ENCODE results near the gene CD70. TPM values are rescaled to one million over a fixed set of nuclear protein-coding genes. Genes with fewer than 3 reads are reported as not detected.
A peak's percentile ranks its signal among the peaks of the same experiment; 100 is the strongest.
"Not testable (repeated sequence)": the region's sequence is repeated elsewhere in the genome, so short reads cannot be mapped to it uniquely, and the experiment has no call there.

Gene CD70
- total RNA-seq, 1 experiment from 2014 or later, result not detected

DNA sequence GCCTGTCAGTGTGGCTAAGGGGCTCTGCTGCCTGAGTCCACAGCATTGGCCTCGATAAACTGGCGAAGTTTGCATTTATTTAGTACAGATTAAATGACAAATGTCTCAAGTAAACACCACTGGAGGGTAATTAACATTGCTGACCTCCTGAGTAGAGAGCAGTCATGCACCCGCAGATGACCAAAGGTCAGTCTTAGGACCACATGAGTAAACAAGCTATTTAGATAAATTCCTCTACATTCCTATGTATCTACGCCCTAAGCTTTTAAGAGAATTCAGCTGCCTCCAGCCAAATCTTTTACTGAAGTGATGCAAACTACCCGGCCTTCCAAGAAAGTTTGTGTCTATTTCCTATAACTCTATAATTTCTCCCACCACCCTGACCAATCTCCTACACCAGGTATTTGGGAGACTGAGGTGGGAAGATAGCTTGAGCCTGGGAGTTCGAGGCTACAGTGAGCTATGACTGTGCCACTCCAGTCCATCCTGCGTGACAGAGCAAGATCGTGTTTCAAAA lies 22.9 kb downstream of the CD70 start:
- H2AFZ ChIP-seq, result no peak overlapping the region
- H3K9me2 ChIP-seq (ENCODE audit: insufficient read depth), result no peaks in the 10 kb centered on the region
- peak in 1 of 2 experiments; percentile 58 for DNase-seq
- H3K36me3 ChIP-seq (ENCODE audit: low read depth), result no peaks in the 10 kb centered on the region
- H3K9me3 ChIP-seq (ENCODE audit: insufficient read depth, low read depth), result no peaks in the 10 kb centered on the region
- TF ChIP-seq, protein P1, sequence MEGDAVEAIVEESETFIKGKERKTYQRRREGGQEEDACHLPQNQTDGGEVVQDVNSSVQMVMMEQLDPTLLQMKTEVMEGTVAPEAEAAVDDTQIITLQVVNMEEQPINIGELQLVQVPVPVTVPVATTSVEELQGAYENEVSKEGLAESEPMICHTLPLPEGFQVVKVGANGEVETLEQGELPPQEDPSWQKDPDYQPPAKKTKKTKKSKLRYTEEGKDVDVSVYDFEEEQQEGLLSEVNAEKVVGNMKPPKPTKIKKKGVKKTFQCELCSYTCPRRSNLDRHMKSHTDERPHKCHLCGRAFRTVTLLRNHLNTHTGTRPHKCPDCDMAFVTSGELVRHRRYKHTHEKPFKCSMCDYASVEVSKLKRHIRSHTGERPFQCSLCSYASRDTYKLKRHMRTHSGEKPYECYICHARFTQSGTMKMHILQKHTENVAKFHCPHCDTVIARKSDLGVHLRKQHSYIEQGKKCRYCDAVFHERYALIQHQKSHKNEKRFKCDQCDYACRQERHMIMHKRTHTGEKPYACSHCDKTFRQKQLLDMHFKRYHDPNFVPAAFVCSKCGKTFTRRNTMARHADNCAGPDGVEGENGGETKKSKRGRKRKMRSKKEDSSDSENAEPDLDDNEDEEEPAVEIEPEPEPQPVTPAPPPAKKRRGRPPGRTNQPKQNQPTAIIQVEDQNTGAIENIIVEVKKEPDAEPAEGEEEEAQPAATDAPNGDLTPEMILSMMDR (conservative IDR thresholded peaks at IDR 0.05), result no peak
- no peak for TF ChIP-seq EZH2 (IDR thresholded peaks at IDR 0.05; ENCODE audit: low read depth)
- no peak overlapping the region for H3K4me3 ChIP-seq
- no peaks in the 10 kb centered on the region for H3K79me2 ChIP-seq (ENCODE audit: low read depth)
- H3K4me2 ChIP-seq, result no peak overlapping the region
- CTCF ChIA-PET, result no interaction called here
- H3F3A ChIP-seq (ENCODE audit: insufficient read depth, low read depth), result no peaks in the 10 kb centered on the region
- 0 out of 2 replicates have a peak, but pooled peaks cover 11% of the 10 kb centered on the region for H3K27me3 ChIP-seq (ENCODE audit: insufficient read depth, low read depth)
- no peaks in the 10 kb centered on the region for H3K4me1 ChIP-seq (replicated peaks; ENCODE audit: insufficient read depth)
- no peaks in the 10 kb centered on the region for H4K20me1 ChIP-seq (ENCODE audit: insufficient read depth)
- POLR2A ChIA-PET (ENCODE audit: unreplicated experiment), result interaction anchor here (0.6 kb wide), 1 partner anchor 45 kb away, joined by 14 read pairs; no protein-coding TSS in a partner anchor
- BruUV-seq (replicated peaks), result no TSS peak
- H3K27ac ChIP-seq, result no peak overlapping the region
- intact Hi-C loops (cut with micrococcal nuclease; ENCODE audit: unreplicated experiment), result no loop called here

DNA sequence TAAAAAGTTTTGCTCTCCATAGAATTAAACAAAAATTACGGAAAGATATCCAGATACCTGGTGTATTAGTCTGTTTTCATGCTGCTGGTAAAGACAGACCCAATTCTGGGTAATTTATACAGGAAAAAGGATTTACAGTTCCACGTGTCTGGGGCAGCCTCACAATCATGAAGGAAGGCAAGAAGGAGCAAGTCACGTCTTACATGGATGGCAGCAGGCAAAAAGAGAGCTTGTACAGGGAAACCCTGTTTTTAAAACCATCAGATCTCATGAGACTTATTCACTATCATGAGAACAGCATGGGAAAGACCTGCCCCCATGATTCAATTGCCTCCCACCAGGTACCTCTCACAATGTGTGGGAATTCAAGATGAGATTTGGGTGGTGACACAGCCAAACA lies 24.2 kb downstream of the CD70 start:
- H4K20me1 ChIP-seq (ENCODE audit: insufficient read depth); DNase-seq; H3K36me3 ChIP-seq (ENCODE audit: low read depth); H3K4me1 ChIP-seq (replicated peaks; ENCODE audit: insufficient read depth); H2AFZ ChIP-seq; H3K4me3 ChIP-seq; intact Hi-C loops (cut with micrococcal nuclease; ENCODE audit: unreplicated experiment); BruUV-seq (replicated peaks); H3K27me3 ChIP-seq (ENCODE audit: insufficient read depth, low read depth); H3K79me2 ChIP-seq (ENCODE audit: low read depth); H3K9me3 ChIP-seq (ENCODE audit: insufficient read depth, low read depth); H3K27ac ChIP-seq; H3K4me2 ChIP-seq; POLR2A ChIA-PET (ENCODE audit: unreplicated experiment); CTCF ChIA-PET; H3F3A ChIP-seq (ENCODE audit: insufficient read depth, low read depth); H3K9me2 ChIP-seq (ENCODE audit: insufficient read depth): not testable (repeated sequence)

DNA sequence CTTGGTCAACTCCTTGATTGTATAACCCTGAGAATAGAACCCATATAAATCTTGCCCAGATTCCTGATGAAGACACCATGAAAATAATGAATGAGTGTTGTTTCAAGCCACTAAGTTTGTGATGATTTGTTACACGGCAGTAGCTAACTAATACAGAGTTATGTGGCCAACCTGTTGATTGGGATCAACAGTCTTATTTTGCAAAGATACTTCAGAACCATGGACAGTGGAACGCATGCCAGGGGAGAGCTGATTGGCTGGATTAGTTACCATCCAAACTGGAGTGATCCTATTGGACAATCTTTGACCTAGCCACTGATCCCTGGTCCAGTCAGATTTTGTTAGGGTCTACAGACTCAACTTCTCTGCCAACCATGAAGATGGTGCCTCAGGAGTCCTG lies 26.6 kb downstream of the CD70 start:
- Histone ChIP-seq H3K36me3 (ENCODE audit: low read depth) (no peaks in the 10 kb centered on the region), H3K9me3 (ENCODE audit: insufficient read depth, low read depth) (no peaks in the 10 kb centered on the region), H3K9me2 (ENCODE audit: insufficient read depth) (no peaks in the 10 kb centered on the region), H3K4me2 (no peak overlapping the region), H3F3A (ENCODE audit: insufficient read depth, low read depth) (no peaks in the 10 kb centered on the region), H3K4me1 (replicated peaks; ENCODE audit: insufficient read depth) (no peaks in the 10 kb centered on the region), H2AFZ (no peak overlapping the region), H3K27ac (no peak overlapping the region), H3K79me2 (ENCODE audit: low read depth) (no peaks in the 10 kb centered on the region), H3K4me3 (no peak overlapping the region), H3K27me3 (ENCODE audit: insufficient read depth, low read depth) (0 out of 2 replicates have a peak, but pooled peaks cover 2% of the 10 kb centered on the region), H4K20me1 (ENCODE audit: insufficient read depth) (no peaks in the 10 kb centered on the region)
- ChIA-PET POLR2A (ENCODE audit: unreplicated experiment) (no interaction called here), CTCF (no interaction called here)
- intact Hi-C loops (cut with micrococcal nuclease; ENCODE audit: unreplicated experiment), result no loop called here
- no peak for TF ChIP-seq EZH2 (IDR thresholded peaks at IDR 0.05; ENCODE audit: low read depth)
- TF ChIP-seq, protein P1 (conservative IDR thresholded peaks at IDR 0.05), result no peak
- no peak for DNase-seq
- no TSS peak for BruUV-seq (replicated peaks)

DNA sequence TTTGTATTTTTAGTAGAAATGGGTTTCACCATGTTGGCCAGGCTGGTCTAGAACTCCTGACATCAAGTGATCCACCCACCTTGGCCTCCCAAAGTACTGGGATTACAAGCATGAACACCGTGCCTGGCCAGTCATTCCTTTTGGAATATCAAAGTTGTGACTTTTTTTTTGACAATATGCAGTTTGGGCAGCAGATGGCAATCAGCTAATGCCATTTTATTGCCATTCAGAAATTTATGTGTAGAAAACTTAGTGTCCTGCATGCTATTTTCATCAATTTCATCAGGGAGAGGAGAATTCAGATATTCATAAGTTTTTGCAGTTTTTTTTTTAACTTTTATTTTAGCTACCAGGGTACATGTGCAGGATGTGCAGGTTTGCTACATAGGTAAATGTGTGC lies 28.5 kb downstream of the CD70 start:
- H4K20me1 ChIP-seq (ENCODE audit: insufficient read depth); H3K9me3 ChIP-seq (ENCODE audit: insufficient read depth, low read depth); H3K4me2 ChIP-seq; H3K9me2 ChIP-seq (ENCODE audit: insufficient read depth); BruUV-seq (replicated peaks); H3K4me1 ChIP-seq (replicated peaks; ENCODE audit: insufficient read depth); H3F3A ChIP-seq (ENCODE audit: insufficient read depth, low read depth); H3K27me3 ChIP-seq (ENCODE audit: insufficient read depth, low read depth); intact Hi-C loops (cut with micrococcal nuclease; ENCODE audit: unreplicated experiment); CTCF ChIA-PET; H3K36me3 ChIP-seq (ENCODE audit: low read depth); H3K79me2 ChIP-seq (ENCODE audit: low read depth); DNase-seq; H2AFZ ChIP-seq; H3K27ac ChIP-seq; POLR2A ChIA-PET (ENCODE audit: unreplicated experiment); H3K4me3 ChIP-seq: not testable (repeated sequence)
- TF ChIP-seq, protein P1 (conservative IDR thresholded peaks at IDR 0.05), result 0 out of 2 replicates have a peak, but pooled peaks have one; percentile 21
